Stimulated activated CD4-positive, alpha-beta T cell treated with anti-CD3 and anti-CD28 coated beads, Interleukin-12 subunit alpha, Interleukin-12 subunit beta, amount 100 ng/mL, for 48 hours (primary cell): ENCODE measurements around the gene TAAR8.
A peak's percentile ranks its signal among the peaks of the same experiment; 100 is the strongest.
"Not testable (repeated sequence)": the region's sequence is repeated elsewhere in the genome, so short reads cannot be mapped to it uniquely, and the experiment has no call there.

Experiments used
- DNase-seq, 3 donors: peaks; one replicate each; pipeline ENCODE4 v3.0.0-alpha.2; 2020; ENCODE audit warnings: low read depth in 2 of 3, low spot score in 1 of 3

The TAAR8 gene

DNA sequence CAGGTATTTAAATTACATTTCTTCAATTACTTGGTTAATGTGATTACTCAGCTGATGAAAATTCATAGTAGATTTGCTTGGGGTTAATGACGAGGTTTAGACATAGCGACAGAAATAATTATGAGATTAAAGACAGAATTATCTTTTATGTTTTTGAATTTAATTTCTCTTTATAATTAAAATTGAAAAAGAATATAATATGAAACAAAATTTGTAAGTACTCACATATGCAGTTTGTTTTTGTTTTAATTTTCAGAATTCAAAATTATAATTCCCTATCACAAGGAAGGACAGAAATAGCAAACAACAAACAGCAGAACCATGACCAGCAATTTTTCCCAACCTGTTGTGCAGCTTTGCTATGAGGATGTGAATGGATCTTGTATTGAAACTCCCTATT, at the start of gene TAAR8:
Gene TAAR8, plus strand, starts transcription at position 301 of the 400 bp plus-strand sequence. Its CDS starts 21 bp downstream, at position 322.
- no peak for DNase-seq

DNA sequence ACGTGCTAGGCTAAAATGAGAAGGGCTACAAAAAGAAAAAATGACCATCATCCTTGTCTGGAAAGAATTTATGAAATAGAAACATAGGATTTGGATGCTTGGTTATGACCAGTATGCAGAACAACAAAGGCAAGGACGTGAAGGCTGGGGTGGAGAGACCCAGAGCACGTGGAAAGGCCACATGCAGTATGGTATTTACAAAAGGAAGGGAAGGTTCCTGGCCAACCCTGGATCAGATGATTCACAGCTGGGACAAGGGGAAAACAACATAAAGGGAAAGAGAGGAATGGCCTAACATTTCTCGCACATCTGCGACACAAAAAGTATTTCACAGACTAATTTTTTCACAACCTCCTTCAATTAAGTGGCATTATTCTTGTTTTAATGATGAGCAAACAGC, 47.7 kb upstream of the TAAR8 start:
- DNase-seq = no peak

- no peak for DNase-seq
Measured at GRCh38 chr6:132505158-132505557, 47.3 kb upstream of the TAAR8 start.

GRCh38 chr6:132506461-132506860, 46.0 kb upstream of the TAAR8 start:
- DNase-seq = no peak

DNA sequence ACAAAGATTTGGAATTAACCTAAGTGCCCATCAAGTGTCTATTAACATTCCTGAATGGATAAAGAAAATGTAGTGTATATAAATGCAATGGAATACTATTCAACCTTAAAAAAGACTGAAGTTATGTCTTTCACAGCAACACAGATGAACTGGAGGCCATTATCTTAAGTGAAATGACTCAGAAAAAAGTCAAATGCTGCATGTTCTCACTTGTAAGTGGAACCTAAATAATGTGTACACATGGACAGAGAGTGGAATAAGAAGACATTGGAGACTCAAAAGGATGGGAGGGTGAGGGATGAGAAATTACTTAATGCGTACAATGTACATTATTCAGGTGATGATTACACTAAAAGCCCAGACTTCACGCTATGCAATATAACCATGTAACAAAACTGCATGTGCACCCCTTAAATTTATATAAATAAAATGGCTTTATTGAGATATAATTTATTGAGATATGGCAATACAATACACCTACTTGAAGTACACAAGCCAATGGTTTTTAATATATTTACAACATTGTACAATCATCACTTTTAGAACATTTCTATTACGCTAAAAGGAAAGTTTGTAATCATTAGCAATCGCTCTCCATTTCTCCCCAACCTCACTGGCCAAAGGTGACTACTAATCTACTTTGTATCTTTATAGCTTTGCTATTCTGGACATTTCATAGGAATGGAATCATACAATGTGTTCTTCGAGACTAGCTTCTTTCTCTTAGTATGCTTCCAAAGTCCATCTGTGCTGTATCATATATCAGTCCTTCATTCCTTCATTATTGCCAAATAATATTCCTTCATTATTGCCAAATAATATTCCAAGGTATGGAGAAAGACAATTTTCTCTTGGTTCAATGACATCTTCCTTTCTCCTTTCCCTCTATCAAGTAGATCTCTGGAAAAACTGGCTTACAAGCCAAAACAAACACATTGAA, 45.3 kb upstream of the TAAR8 start:
- DNase-seq = no peak

DNA sequence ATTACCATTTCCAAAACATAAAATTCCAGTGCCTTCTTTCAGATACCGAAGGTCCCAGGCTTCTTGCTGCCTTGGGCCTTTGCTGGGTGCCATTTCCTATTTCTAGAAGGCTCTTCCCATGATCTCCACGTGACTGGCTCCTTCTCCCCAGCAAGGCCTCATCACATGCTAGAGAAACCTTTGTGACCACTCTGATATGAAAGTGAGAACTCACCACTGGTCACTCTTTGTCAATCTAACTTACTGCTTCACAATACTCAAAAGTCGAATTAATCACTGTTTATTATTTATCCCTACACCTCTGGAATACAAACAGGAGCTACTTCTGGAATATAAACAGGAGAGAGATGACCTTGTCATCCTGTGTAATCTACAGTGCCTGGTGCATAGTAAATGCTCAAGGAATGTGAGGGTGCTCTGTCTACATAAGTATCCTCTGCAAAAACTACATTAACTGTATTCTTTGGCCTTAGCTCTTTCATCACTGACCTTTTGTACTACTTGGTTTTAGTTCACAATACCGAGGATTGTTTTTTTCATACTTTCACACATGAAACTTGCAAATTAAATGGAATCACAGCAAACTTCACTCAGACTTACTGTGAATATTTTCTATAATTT, 41.2 kb upstream of the TAAR8 start:
- DNase-seq = no peak

GRCh38 chr6:132511831-132512220, 40.6 kb upstream of the TAAR8 start:
- DNase-seq = no peak

- DNase-seq = no peak
Measured at GRCh38 chr6:132512342-132512637, 40.2 kb upstream of the TAAR8 start.

- peak; percentile 71 to 83 (median 73) for DNase-seq
Measured at GRCh38 chr6:132512638-132513632, 39.5 kb upstream of the TAAR8 start, which contains the start of gene STX7. STX7 (minus strand) TSS chr6:132513116; CDS start chr6:132503530, 9,586 bp downstream.

GRCh38 chr6:132513831-132514545, 38.5 kb upstream of the TAAR8 start:
- DNase-seq = no peak

DNA sequence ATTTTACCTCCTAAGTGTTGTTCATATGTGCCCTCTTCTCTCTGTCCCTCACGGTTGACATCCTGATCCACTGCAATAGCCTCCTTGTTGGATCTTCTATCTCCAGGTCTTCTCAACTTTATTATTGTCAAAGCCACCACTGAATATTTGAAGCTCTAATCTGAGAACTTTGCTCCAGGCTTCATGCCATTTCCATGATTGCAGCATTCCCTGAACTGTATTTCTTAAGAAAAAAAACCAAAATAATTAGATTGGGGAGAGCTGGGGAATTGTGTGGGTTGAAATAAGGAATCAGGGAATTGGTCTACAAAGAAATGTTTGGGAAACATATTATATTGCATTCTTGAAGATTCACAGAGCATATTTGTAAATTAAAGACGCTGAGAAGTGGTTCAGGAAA, 37.1 kb upstream of the TAAR8 start:
- no peak for DNase-seq

- DNase-seq = no peak
Measured at GRCh38 chr6:132520953-132521352, 31.5 kb upstream of the TAAR8 start.

DNA sequence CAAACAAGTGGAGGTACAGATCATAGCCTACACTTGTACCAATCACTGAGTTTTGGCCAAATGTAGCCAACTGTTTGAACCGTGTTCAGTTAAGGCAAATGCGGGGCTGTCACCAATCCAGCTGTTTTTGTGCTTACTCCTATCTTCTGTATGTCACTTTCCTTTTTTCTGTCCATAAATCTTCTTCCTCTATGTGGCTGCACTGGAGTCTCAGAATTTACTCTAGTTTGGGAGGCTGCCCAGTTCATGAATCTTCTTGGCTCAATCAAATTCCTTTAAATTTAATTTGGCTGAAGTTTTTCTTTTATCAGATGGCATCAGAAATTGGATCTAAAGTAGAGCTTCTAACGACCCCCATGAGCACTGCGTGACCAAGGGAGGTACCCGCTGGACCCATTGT, 27.8 kb upstream of the TAAR8 start:
- no peak for DNase-seq

DNA sequence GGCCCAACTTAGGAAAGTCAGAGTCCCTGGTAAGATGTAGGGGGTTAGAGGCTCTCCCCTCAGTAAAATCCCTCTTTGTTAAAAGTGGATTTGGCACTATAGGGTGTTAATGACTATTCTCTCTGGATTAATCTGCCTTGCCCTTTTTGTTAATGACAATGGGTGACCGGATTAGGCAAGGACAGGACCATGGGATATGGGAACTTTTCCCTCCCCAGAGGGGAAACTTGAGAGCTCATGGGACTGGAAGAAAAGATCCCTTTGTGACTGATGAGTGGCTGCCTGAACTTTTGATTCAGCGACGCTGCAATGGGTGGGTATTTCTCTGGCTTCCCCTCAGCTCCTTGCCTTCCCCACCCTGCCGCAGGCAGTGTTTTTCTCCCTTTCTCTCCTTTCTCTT, 26.6 kb upstream of the TAAR8 start:
- DNase-seq = no peak

- no peak for DNase-seq
Measured at GRCh38 chr6:132526461-132526860, 26.0 kb upstream of the TAAR8 start.

DNA sequence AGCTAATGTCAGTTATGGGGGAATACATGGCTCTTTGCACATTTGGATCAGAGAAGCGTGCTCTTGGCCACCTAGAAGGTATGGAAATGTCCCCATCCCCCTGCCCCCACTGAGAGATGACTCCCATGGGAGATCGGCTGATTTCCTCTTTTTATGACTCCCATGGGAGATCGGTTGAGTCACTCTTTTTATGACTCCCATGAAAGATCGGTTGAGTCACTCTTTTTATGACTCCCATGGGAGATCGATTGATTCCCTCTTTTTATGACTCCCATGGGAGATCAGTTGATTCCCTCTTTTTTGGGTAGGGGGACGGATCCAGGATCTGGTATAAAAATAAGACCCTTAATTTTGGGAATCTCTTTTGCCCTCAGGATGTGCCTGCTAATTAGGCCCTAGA, 24.7 kb upstream of the TAAR8 start:
- no peak for DNase-seq

- peak; percentile 25 to 61 (median 56) for DNase-seq
Measured at GRCh38 chr6:132530293-132530974, 22.0 kb upstream of the TAAR8 start.

DNA sequence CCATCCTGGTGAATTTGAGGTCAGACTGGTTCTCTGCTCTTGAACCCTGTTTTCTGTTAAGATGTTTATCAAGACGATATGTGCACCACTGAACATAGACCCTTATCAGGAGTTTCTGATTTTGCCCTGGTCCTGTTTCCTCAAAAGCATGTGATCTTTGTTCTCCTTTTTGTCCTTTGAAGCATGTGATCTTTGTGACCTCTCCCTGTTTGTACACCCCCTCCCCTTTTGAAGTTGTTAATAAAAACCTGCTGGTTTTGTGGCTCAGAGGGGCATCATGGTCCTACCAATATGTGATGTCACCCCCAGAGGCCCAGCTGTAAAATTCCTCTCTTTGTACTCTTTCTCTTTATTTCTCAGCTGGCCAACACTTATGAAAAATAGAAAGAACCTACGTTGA, 17.9 kb upstream of the TAAR8 start:
- not testable (repeated sequence) for DNase-seq

DNA sequence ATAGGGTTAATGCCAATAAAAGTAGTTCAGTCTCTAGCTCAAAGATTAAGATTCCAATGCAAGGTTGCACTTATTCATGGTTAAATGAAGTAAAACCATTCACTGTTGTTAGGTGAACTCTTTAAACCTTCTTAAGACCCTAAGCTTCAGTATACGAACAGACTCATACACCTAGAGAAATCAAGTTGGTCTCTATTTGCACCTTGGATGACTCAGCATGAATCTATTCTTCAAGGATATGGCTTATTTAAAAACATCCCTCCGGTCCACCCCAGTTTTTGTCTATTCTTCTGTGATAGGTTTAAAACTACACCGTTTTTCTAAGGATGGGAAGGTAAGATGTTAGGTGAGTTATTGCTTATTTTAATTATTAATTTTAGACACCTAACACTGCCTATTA, 15.3 kb upstream of the TAAR8 start:
- DNase-seq = no peak

- no peak for DNase-seq
Measured at GRCh38 chr6:132537977-132538376, 14.5 kb upstream of the TAAR8 start, which contains the start of gene TAAR9. TAAR9 (plus strand) TSS chr6:132538277; CDS start chr6:132538290, 13 bp downstream.
